HCT116 (cell line): Measurements from ENCODE around the gene B3GALT2. TPM values are rescaled to one million over a fixed set of nuclear protein-coding genes. Genes with fewer than 3 reads are reported as not detected.

Experiments
- ATAC-seq: fragments of 200-7000 bp; cut with Tn5 transposase; 2 replicates; pipeline ENCODE4 v1.9.1; 2020; ENCODE audit warnings: mild to moderate bottlenecking, moderate library complexity
- BruUV-seq: library from RNA; stranded (reverse); fragments of 400-500 nt; replicated peaks from 2 replicates; lab custom pipeline; 2021; lab: Mats Ljungman, UMichigan
- CTCF ChIA-PET: fragments of 300-600 bp; sonication (Branson Sonifier 250); formaldehyde crosslinking; loops from one replicate; lab custom pipeline; 2021; ENCODE audit warnings: antibody characterized with exemption; lab: Charles Lee
- POLR2A ChIA-PET: fragments of 300-600, 350-600 bp; sonication (Branson Sonifier 250); formaldehyde crosslinking; loops from one replicate; lab custom pipeline; 2021; ENCODE audit warnings: antibody characterized with exemption; lab: Charles Lee
- RAD21 ChIA-PET, 2 experiments: fragments of 300-600 bp; sonication (Branson Sonifier 250); formaldehyde crosslinking; loops; one replicate each; lab custom pipeline; 2023; ENCODE audit warnings: low total read pairs in 2 of 2; ENCODE audit not compliant: uncharacterized antibody in 2 of 2, unreplicated experiment in 2 of 2, low non-redundant PET in 1 of 2; lab: Charles Lee
- DNase-seq: peaks from one replicate; pipeline ENCODE4 v3.0.0-alpha.2; 2010; ENCODE audit warnings: low read depth, low spot score
- H2AFZ ChIP-seq: fragments of 200-600 bp; shearing (Covaris generic), sonication (generic); 2 replicates; pipeline ENCODE4 v1.6.1; 2017; ENCODE audit warnings: low read depth, mixed run types, mixed read lengths, antibody characterized with exemption, low read length; ENCODE audit not compliant: poor library complexity, severe bottlenecking
- H3K27ac ChIP-seq: 2 replicates; pipeline ENCODE4 v1.5.1; 2012; ENCODE audit warnings: low read depth, low read length
- H3K27me3 ChIP-seq: fragments of 200-600 bp; sonication (generic); 2 replicates; pipeline ENCODE4 v1.6.1; 2016; ENCODE audit warnings: mixed run types, low read length, mixed read lengths; ENCODE audit not compliant: insufficient read depth
- H3K36me3 ChIP-seq, 2 experiments: fragments of 200-500 bp in 1 of 2; fragments of 200-600 bp in 1 of 2; sonication (Bioruptor generic) in 1 of 2; sonication (generic) in 1 of 2; 2 replicates each; pipeline versions ENCODE4 v1.5.1 to v1.6.1; 2014 to 2016; ENCODE audit warnings: low read length in 2 of 2, inconsistent platforms in 1 of 2, mixed read lengths in 1 of 2, mixed run types in 1 of 2; ENCODE audit not compliant: insufficient read depth in 2 of 2, control insufficient read depth in 1 of 2
- H3K4me1 ChIP-seq, 2 experiments: fragments of 200-600 bp in 1 of 2; sonication (generic) in 1 of 2; 2 replicates each; pipeline versions ENCODE4 v1.5.1 to v1.6.1; 2012 to 2017; ENCODE audit warnings: low read length in 2 of 2, inconsistent platforms in 1 of 2, mild to moderate bottlenecking in 1 of 2, mixed read lengths in 1 of 2, mixed run types in 1 of 2, moderate library complexity in 1 of 2; ENCODE audit not compliant: insufficient read depth in 2 of 2, control insufficient read depth in 1 of 2
- H3K4me2 ChIP-seq: fragments of 200-600 bp; sonication (generic); 2 replicates; pipeline ENCODE4 v1.6.1; 2017; ENCODE audit warnings: mixed run types, low read length, mixed read lengths
- H3K4me3 ChIP-seq, 2 experiments: fragments of 200-600 bp in 1 of 2; sonication (generic) in 1 of 2; replicated peaks in 1 of 2; 2 replicates each; pipeline ENCODE4 v1.5.1; 2011 to 2016; ENCODE audit warnings: low read length in 2 of 2, control low read depth in 1 of 2, low read depth in 1 of 2, mild to moderate bottlenecking in 1 of 2, mixed read lengths in 1 of 2, mixed run types in 1 of 2
- H3K79me2 ChIP-seq: fragments of 200-600 bp; sonication (generic); 2 replicates; pipeline ENCODE4 v1.6.1; 2017; ENCODE audit warnings: mild to moderate bottlenecking, mixed run types, low read length, moderate library complexity, mixed read lengths; ENCODE audit not compliant: insufficient read depth
- H3K9ac ChIP-seq: fragments of 200-600 bp; sonication (generic); 2 replicates; pipeline ENCODE4 v1.6.1; 2016; ENCODE audit warnings: low read length, mixed read lengths
- H3K9me2 ChIP-seq: fragments of 200-600 bp; sonication (generic), shearing (Covaris generic); 2 replicates; pipeline ENCODE4 v1.6.1; 2017; ENCODE audit warnings: mixed run types, mild to moderate bottlenecking, moderate library complexity; ENCODE audit not compliant: insufficient read depth
- H3K9me3 ChIP-seq, 2 experiments: fragments of 200-500 bp in 1 of 2; fragments of 200-600 bp in 1 of 2; sonication (Bioruptor generic) in 1 of 2; sonication (generic) in 1 of 2; 2 replicates each; pipeline ENCODE4 v1.6.1; 2014 to 2017; ENCODE audit warnings: low read length in 2 of 2, mixed read lengths in 2 of 2, inconsistent platforms in 1 of 2, low read depth in 1 of 2, mild to moderate bottlenecking in 1 of 2, mixed run types in 1 of 2, moderate library complexity in 1 of 2; ENCODE audit not compliant: control insufficient read depth in 1 of 2, insufficient read depth in 1 of 2
- H4K20me1 ChIP-seq: fragments of 200-600 bp; sonication (generic), shearing (Covaris generic); 2 replicates; pipeline ENCODE4 v1.6.1; 2017; ENCODE audit warnings: mixed run types, mild to moderate bottlenecking, moderate library complexity; ENCODE audit not compliant: insufficient read depth
- ATF3 ChIP-seq: IDR thresholded peaks from 2 replicates; pipeline ENCODE4 v1.6.1; 2012
- CBX3 ChIP-seq: IDR thresholded peaks from 2 replicates; pipeline ENCODE4 v1.6.1; 2012; ENCODE audit warnings: low read depth
- CEBPB ChIP-seq: IDR thresholded peaks from 2 replicates; pipeline ENCODE4 v1.6.1; 2012; ENCODE audit warnings: low read depth
- EZH2 ChIP-seq: fragments of 200-600 bp; sonication (generic); IDR thresholded peaks from 2 replicates; pipeline ENCODE4 v1.6.1; 2017; ENCODE audit warnings: antibody characterized with exemption, mixed run types
- EZH2phosphoT487 ChIP-seq: fragments of 200-600 bp; IDR thresholded peaks from 2 replicates; pipeline ENCODE4 v1.6.1; 2018; ENCODE audit warnings: antibody characterized with exemption, borderline replicate concordance
- FOSL1 ChIP-seq: IDR thresholded peaks from 2 replicates; pipeline ENCODE4 v1.6.1; 2012; ENCODE audit warnings: low read depth
- POLR2AphosphoS5 ChIP-seq: IDR thresholded peaks from 2 replicates; pipeline ENCODE4 v1.6.1; 2011; ENCODE audit warnings: mild to moderate bottlenecking, low read depth, low read length, moderate library complexity
- RAD21 ChIP-seq: IDR thresholded peaks from 2 replicates; pipeline ENCODE4 v1.6.1; 2012; ENCODE audit warnings: low read depth, mild to moderate bottlenecking
- SIN3A ChIP-seq: IDR thresholded peaks from 2 replicates; pipeline ENCODE4 v1.6.1; 2012; ENCODE audit warnings: low read depth
- SP1 ChIP-seq: IDR thresholded peaks from 2 replicates; pipeline ENCODE4 v1.6.1; 2012; ENCODE audit warnings: low read depth
- SRF ChIP-seq: IDR thresholded peaks from 2 replicates; pipeline ENCODE4 v1.6.1; 2012; ENCODE audit warnings: low read depth
- TCF7L2 ChIP-seq: IDR thresholded peaks from 2 replicates; pipeline ENCODE4 v1.7.0; 2011; ENCODE audit warnings: borderline replicate concordance, inconsistent platforms; ENCODE audit not compliant: insufficient read depth, insufficient read length; ENCODE audit errors: extremely low read depth
- ZNF274 ChIP-seq: fragments of 200-500 bp; sonication (Bioruptor generic); IDR thresholded peaks from 2 replicates; pipeline ENCODE4 v1.6.1; 2014; ENCODE audit warnings: mild to moderate bottlenecking, low read depth, low read length, inconsistent platforms
- intact Hi-C: fragments of 100-400 bp; cut with micrococcal nuclease; formaldehyde crosslinking; loops from 2 replicates; pipeline ENCODE4 v1.10.0; 2022
- total RNA-seq: library from RNA; stranded (reverse); gene quantifications from one replicate; pipeline ENCODE4 v1.2.1, GENCODE V29; 2021; ENCODE audit not compliant: unreplicated experiment
- TF ChIP-seq, protein P1 (sequence below): IDR thresholded peaks from 2 replicates; pipeline ENCODE4 v1.6.1; 2012; ENCODE audit warnings: low read depth
- TF ChIP-seq, protein P2 (sequence below): IDR thresholded peaks from 2 replicates; pipeline ENCODE4 v1.6.1; 2011; ENCODE audit warnings: mild to moderate bottlenecking, low read length, moderate library complexity; ENCODE audit not compliant: insufficient replicate concordance; ENCODE audit errors: extremely low read depth

B3GALT2 gene
- total RNA-seq, 1 experiment from 2014 or later, result 0.15 TPM

DNA sequence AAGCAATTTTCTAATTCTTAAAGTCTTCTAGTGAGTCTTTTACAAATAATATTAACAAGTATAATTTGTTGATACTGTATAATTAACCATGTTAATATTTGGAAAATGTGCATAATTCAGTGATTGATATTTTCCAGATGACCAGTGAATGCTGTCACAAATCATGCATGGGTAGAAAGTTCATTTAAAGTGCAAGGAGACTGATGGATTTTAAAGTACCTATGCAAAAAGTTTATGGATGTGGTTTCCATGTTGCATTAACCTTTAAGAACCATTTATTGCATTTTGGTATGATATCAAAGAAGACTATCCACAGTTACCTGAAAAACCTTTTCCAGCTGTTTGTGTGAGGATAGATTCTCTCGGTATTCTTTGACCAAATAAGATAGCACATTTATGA, 41.4 kb downstream of the B3GALT2 start:
- ChIA-PET POLR2A (interaction anchor here (1.0 kb wide), 1 partner anchor 10 kb away, joined by 3 read pairs; no protein-coding TSS in a partner anchor), RAD21 (no interaction called here), CTCF (interaction anchor here (0.8 kb wide), 1 partner anchor 13 kb away, joined by 3 read pairs; no protein-coding TSS in a partner anchor)
- peaks cover 65% of the 10 kb centered on the region for H3K79me2 ChIP-seq
- H4K20me1 ChIP-seq, result peaks cover 12% of the 10 kb centered on the region; the same call in 1 of the 2 replicates
- TF ChIP-seq ZNF274 (no peak), SP1 (no peak), CBX3 (no peak), POLR2AphosphoS5 (no peak), SIN3A (no peak), CEBPB (no peak), EZH2phosphoT487 (no peak), TCF7L2 (no peak), RAD21 (no peak), FOSL1 (no peak), SRF (no peak), ATF3 (no peak), EZH2 (no peak)
- TF ChIP-seq, protein P1, sequence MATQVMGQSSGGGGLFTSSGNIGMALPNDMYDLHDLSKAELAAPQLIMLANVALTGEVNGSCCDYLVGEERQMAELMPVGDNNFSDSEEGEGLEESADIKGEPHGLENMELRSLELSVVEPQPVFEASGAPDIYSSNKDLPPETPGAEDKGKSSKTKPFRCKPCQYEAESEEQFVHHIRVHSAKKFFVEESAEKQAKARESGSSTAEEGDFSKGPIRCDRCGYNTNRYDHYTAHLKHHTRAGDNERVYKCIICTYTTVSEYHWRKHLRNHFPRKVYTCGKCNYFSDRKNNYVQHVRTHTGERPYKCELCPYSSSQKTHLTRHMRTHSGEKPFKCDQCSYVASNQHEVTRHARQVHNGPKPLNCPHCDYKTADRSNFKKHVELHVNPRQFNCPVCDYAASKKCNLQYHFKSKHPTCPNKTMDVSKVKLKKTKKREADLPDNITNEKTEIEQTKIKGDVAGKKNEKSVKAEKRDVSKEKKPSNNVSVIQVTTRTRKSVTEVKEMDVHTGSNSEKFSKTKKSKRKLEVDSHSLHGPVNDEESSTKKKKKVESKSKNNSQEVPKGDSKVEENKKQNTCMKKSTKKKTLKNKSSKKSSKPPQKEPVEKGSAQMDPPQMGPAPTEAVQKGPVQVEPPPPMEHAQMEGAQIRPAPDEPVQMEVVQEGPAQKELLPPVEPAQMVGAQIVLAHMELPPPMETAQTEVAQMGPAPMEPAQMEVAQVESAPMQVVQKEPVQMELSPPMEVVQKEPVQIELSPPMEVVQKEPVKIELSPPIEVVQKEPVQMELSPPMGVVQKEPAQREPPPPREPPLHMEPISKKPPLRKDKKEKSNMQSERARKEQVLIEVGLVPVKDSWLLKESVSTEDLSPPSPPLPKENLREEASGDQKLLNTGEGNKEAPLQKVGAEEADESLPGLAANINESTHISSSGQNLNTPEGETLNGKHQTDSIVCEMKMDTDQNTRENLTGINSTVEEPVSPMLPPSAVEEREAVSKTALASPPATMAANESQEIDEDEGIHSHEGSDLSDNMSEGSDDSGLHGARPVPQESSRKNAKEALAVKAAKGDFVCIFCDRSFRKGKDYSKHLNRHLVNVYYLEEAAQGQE, result no peak
- TF ChIP-seq, protein P2, sequence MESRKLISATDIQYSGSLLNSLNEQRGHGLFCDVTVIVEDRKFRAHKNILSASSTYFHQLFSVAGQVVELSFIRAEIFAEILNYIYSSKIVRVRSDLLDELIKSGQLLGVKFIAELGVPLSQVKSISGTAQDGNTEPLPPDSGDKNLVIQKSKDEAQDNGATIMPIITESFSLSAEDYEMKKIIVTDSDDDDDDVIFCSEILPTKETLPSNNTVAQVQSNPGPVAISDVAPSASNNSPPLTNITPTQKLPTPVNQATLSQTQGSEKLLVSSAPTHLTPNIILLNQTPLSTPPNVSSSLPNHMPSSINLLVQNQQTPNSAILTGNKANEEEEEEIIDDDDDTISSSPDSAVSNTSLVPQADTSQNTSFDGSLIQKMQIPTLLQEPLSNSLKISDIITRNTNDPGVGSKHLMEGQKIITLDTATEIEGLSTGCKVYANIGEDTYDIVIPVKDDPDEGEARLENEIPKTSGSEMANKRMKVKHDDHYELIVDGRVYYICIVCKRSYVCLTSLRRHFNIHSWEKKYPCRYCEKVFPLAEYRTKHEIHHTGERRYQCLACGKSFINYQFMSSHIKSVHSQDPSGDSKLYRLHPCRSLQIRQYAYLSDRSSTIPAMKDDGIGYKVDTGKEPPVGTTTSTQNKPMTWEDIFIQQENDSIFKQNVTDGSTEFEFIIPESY, result no peak
- no peak overlapping the region for H3K9ac ChIP-seq
- no peaks in the 10 kb centered on the region for H3K9me2 ChIP-seq
- no TSS peak for BruUV-seq
- DNase-seq (no peak), ATAC-seq (no peak)
- H3K27ac ChIP-seq, result no peak overlapping the region
- no peaks in the 10 kb centered on the region for H3K27me3 ChIP-seq
- H3K4me1 ChIP-seq, result no peaks in the 10 kb centered on the region
- no peak overlapping the region for H2AFZ ChIP-seq
- H3K9me3 ChIP-seq, result no peaks in the 10 kb centered on the region
- H3K4me2 ChIP-seq, result no peak overlapping the region
- peaks cover 27 to 28% of the 10 kb centered on the region in 2 experiments for H3K36me3 ChIP-seq
- intact Hi-C loops, result loop anchor here (5.0 kb wide), 1 partner anchor 1152 kb away; no protein-coding TSS in a partner anchor
- H3K4me3 ChIP-seq, result no peak overlapping the region
